Measurements from ENCODE around the gene WAPL.
A peak's percentile ranks its signal among the peaks of the same experiment; 100 is the strongest.

Gene WAPL

GRCh38 chr10:86450806-86451603 is 70.6 kb downstream of the WAPL start:
- no peak for DNase-seq (ENCODE audit: low read depth)

- no peak for DNase-seq (ENCODE audit: low read depth)
These were observed 71.5 kb downstream of the WAPL start for GRCh38 chr10:86449926-86450558.

- no peak for DNase-seq (ENCODE audit: low read depth)
These were observed 74.2 kb downstream of the WAPL start for GRCh38 chr10:86447432-86447831.

- DNase-seq (ENCODE audit: low read depth) = no peak
These were observed 74.6 kb downstream of the WAPL start for GRCh38 chr10:86446987-86447386.

- DNase-seq (ENCODE audit: low read depth) = no peak
These were observed 75.2 kb downstream of the WAPL start for GRCh38 chr10:86446440-86446839.

GRCh38 chr10:86443936-86444335 is 77.7 kb downstream of the WAPL start:
- DNase-seq (ENCODE audit: low read depth) = no peak

- no peak for DNase-seq (ENCODE audit: low read depth)
These were observed 78.5 kb downstream of the WAPL start for GRCh38 chr10:86443069-86443468.

GRCh38 chr10:86440874-86441843 is 80.4 kb downstream of the WAPL start:
- DNase-seq (ENCODE audit: low read depth) = peak; percentile 34

GRCh38 chr10:86439544-86439943 is 82.0 kb downstream of the WAPL start:
- DNase-seq (ENCODE audit: low read depth) = peak; percentile 68

GRCh38 chr10:86438091-86438749 is 83.4 kb downstream of the WAPL start:
- no peak for DNase-seq (ENCODE audit: low read depth)

GRCh38 chr10:86437447-86437846 is 84.1 kb downstream of the WAPL start:
- no peak for DNase-seq (ENCODE audit: low read depth)

- no peak for DNase-seq (ENCODE audit: low read depth)
These were observed 84.6 kb downstream of the WAPL start for GRCh38 chr10:86436963-86437362.

GRCh38 chr10:86434656-86435055 is 86.9 kb downstream of the WAPL start:
- no peak for DNase-seq (ENCODE audit: low read depth)

- DNase-seq (ENCODE audit: low read depth) = no peak
These were observed 97.9 kb downstream of the WAPL start for GRCh38 chr10:86423739-86424138.

GRCh38 chr10:86419101-86419500 is 102.5 kb downstream of the WAPL start:
- DNase-seq (ENCODE audit: low read depth) = no peak

- DNase-seq (ENCODE audit: low read depth) = no peak
These were observed 106.0 kb downstream of the WAPL start for GRCh38 chr10:86415583-86415982.

- no peak for DNase-seq (ENCODE audit: low read depth)
These were observed 106.5 kb downstream of the WAPL start for GRCh38 chr10:86415116-86415515.

- no peak for DNase-seq (ENCODE audit: low read depth)
These were observed 108.4 kb downstream of the WAPL start for GRCh38 chr10:86413046-86413728.

GRCh38 chr10:86411852-86412560 is 109.6 kb downstream of the WAPL start:
- no peak for DNase-seq (ENCODE audit: low read depth)

- no peak for DNase-seq (ENCODE audit: low read depth)
These were observed 110.2 kb downstream of the WAPL start for GRCh38 chr10:86411281-86411841.
